A549 (cell line): ENCODE measurements around the gene ATAD1. TPM values are rescaled to one million over a fixed set of nuclear protein-coding genes. Genes with fewer than 3 reads are reported as not detected.
A peak's percentile ranks its signal among the peaks of the same experiment; 100 is the strongest.

Source experiments
- ATAC-seq, 2 experiments: fragments of 200-7000 bp in 1 of 2; fragments of >200 bp in 1 of 2; cut with Nextera tagmentation in 1 of 2; cut with Tn5 transposase in 1 of 2; 3 replicates each; pipeline versions ENCODE4 v1.8.0 to v1.9.1; 2018 to 2020; ENCODE audit warnings: mild to moderate bottlenecking in 1 of 2, moderate library complexity in 1 of 2
- CTCF ChIA-PET: fragments of 300-600 bp; sonication (Branson Sonifier 250); formaldehyde crosslinking; extraction: SDS; loops from one replicate; lab custom pipeline; 2021; ENCODE audit warnings: antibody characterized with exemption, inconsistent platforms; lab: Yijun Ruan, JAX
- POLR2A ChIA-PET: fragments of 350-600 bp; formaldehyde crosslinking; extraction: SDS; loops from one replicate; lab custom pipeline; 2021; ENCODE audit warnings: antibody characterized with exemption, inconsistent platforms; lab: Yijun Ruan, JAX
- DNase-seq, 2 experiments: peaks; one replicate each; pipeline versions ENCODE4 v3.0.0 to v3.0.0-alpha.2; 2011 to 2016; ENCODE audit warnings: low read depth in 1 of 2, low spot score in 1 of 2
- FAIRE-seq: peaks from 2 replicates; lab custom pipeline; 2011; peaks lifted over from hg19 to GRCh38; lab: Jason Lieb, UNC
- H3K27ac ChIP-seq, 2 experiments: fragments of >200 bp; sonication (Bioruptor Twin); formaldehyde crosslinking; 3 replicates each; pipeline ENCODE4 v1.5.1; 2016 to 2017
- H3K4me1 ChIP-seq: fragments of >200 bp; sonication (Bioruptor Twin); formaldehyde crosslinking; 3 replicates; pipeline ENCODE4 v1.6.1; 2016
- H3K4me2 ChIP-seq: fragments of >200 bp; sonication (Bioruptor Twin); formaldehyde crosslinking; 3 replicates; pipeline ENCODE4 v1.6.1; 2016
- H3K4me3 ChIP-seq: fragments of >200 bp; sonication (Bioruptor Twin); formaldehyde crosslinking; 3 replicates; pipeline ENCODE4 v1.5.1; 2016
- H3K9me3 ChIP-seq: fragments of >200 bp; sonication (Bioruptor Twin); formaldehyde crosslinking; 3 replicates; pipeline ENCODE4 v1.6.1; 2016
- BCL3 ChIP-seq: fragments of >200 bp; sonication (Bioruptor Twin); formaldehyde crosslinking; IDR thresholded peaks from 3 replicates; pipeline ENCODE4 v1.6.1; 2016
- CBX2 ChIP-seq: fragments of 200-600 bp; sonication (generic); IDR thresholded peaks from 2 replicates; pipeline ENCODE4 v1.6.1; 2016; ENCODE audit warnings: low read depth, mild to moderate bottlenecking, borderline replicate concordance
- CBX8 ChIP-seq: fragments of 200-600 bp; sonication (generic); IDR thresholded peaks from 2 replicates; pipeline ENCODE4 v1.6.1; 2016
- CEBPB ChIP-seq, 2 experiments: fragments of >200 bp in 1 of 2; sonication (Bioruptor Twin) in 1 of 2; formaldehyde crosslinking in 1 of 2; IDR thresholded peaks; 2 replicates each; pipeline ENCODE4 v1.6.1; 2012 to 2016
- EHF ChIP-seq: fragments of 250-450 bp; sonication (Bioruptor Pico); IDR thresholded peaks from 2 replicates; pipeline ENCODE4 v1.5.0; 2020; ENCODE audit warnings: mild to moderate bottlenecking
- EHMT2 ChIP-seq: fragments of 200-600 bp; sonication (generic); IDR thresholded peaks from 2 replicates; pipeline ENCODE4 v1.6.1; 2016; ENCODE audit warnings: antibody characterized with exemption, low read depth, mild to moderate bottlenecking, moderate library complexity
- EP300 ChIP-seq, 2 experiments: fragments of >200 bp; sonication (Bioruptor Twin); formaldehyde crosslinking; IDR thresholded peaks; 2 replicates in 1 of 2; 3 replicates in 1 of 2; pipeline ENCODE4 v1.6.1; 2016 to 2017
- FOSL2 ChIP-seq, 2 experiments: fragments of 450-650 bp in 1 of 2; fragments of >200 bp in 1 of 2; sonication (Bioruptor Twin) in 1 of 2; formaldehyde crosslinking; IDR thresholded peaks; 2 replicates each; pipeline versions ENCODE4 v1.5.0 to v1.6.1; 2016 to 2020; ENCODE audit warnings: mild to moderate bottlenecking in 1 of 2, moderate library complexity in 1 of 2
- FOXS1 ChIP-seq: fragments of 250-450 bp; sonication (Bioruptor Pico); IDR thresholded peaks from 2 replicates; pipeline ENCODE4 v1.5.0; 2020; ENCODE audit warnings: mild to moderate bottlenecking, moderate library complexity
- GATA3 ChIP-seq: IDR thresholded peaks from 2 replicates; pipeline ENCODE4 v1.6.1; 2012; ENCODE audit warnings: borderline replicate concordance
- HOXB13 ChIP-seq: fragments of 250-450 bp; sonication (Bioruptor Pico); IDR thresholded peaks from 2 replicates; pipeline ENCODE4 v1.5.0; 2020; ENCODE audit warnings: low read depth, mild to moderate bottlenecking, moderate library complexity
- HOXB5 ChIP-seq: fragments of 250-450 bp; sonication (Bioruptor Pico); IDR thresholded peaks from 2 replicates; pipeline ENCODE4 v1.5.0; 2020; ENCODE audit warnings: mild to moderate bottlenecking, moderate library complexity
- JUN ChIP-seq, 2 experiments: fragments of >200 bp; sonication (Bioruptor Twin); formaldehyde crosslinking; IDR thresholded peaks; 2 replicates in 1 of 2; 3 replicates in 1 of 2; pipeline ENCODE4 v1.6.1; 2016 to 2017
- JUNB ChIP-seq: fragments of >200 bp; sonication (Bioruptor Twin); formaldehyde crosslinking; IDR thresholded peaks from 2 replicates; pipeline ENCODE4 v1.6.1; 2016
- MAZ ChIP-seq: fragments of 150-350 bp; IDR thresholded peaks from 2 replicates; pipeline ENCODE4 v1.6.1; 2014; ENCODE audit warnings: antibody characterized with exemption, low read depth, low read length, borderline replicate concordance
- NFE2L2 ChIP-seq: fragments of 150-350 bp; conservative IDR thresholded peaks from 2 replicates; pipeline ENCODE4 v1.6.1; 2014; ENCODE audit warnings: low read length
- NPAS2 ChIP-seq: fragments of 250-450 bp; sonication (Bioruptor Pico); IDR thresholded peaks from 2 replicates; pipeline ENCODE4 v1.8.0; 2022; ENCODE audit warnings: mild to moderate bottlenecking, moderate library complexity, borderline replicate concordance
- POLR2A ChIP-seq: IDR thresholded peaks from 2 replicates; pipeline ENCODE4 v1.6.1; 2012; ENCODE audit warnings: mild to moderate bottlenecking, low read length
- RAD21 ChIP-seq, 2 experiments: fragments of >200 bp in 1 of 2; sonication (Bioruptor Twin) in 1 of 2; formaldehyde crosslinking in 1 of 2; IDR thresholded peaks in 1 of 2; conservative IDR thresholded peaks in 1 of 2; 2 replicates in 1 of 2; 3 replicates in 1 of 2; pipeline ENCODE4 v1.6.1; 2012 to 2018; ENCODE audit warnings: inconsistent platforms in 1 of 2
- RARB ChIP-seq: fragments of 250-450 bp; sonication (Bioruptor Pico); IDR thresholded peaks from 2 replicates; pipeline ENCODE4 v1.8.0; 2021; ENCODE audit warnings: mild to moderate bottlenecking, moderate library complexity
- RCOR1 ChIP-seq: fragments of 150-350 bp; IDR thresholded peaks from 2 replicates; pipeline ENCODE4 v1.6.1; 2014; ENCODE audit warnings: antibody characterized with exemption, low read length, low read depth
- RNF2 ChIP-seq: fragments of 200-600 bp; sonication (generic); IDR thresholded peaks from 2 replicates; pipeline ENCODE4 v1.6.1; 2016; ENCODE audit warnings: low read depth, mild to moderate bottlenecking, antibody characterized with exemption, moderate library complexity, borderline replicate concordance
- SMC3 ChIP-seq: fragments of >200 bp; sonication (Bioruptor Twin); formaldehyde crosslinking; IDR thresholded peaks from 3 replicates; pipeline ENCODE4 v1.6.1; 2018; ENCODE audit warnings: inconsistent platforms
- TFCP2L1 ChIP-seq: fragments of 250-450 bp; sonication (Bioruptor Pico); IDR thresholded peaks from 2 replicates; pipeline ENCODE4 v1.5.0; 2021; ENCODE audit warnings: mild to moderate bottlenecking
- ZC3H11A ChIP-seq: fragments of 450-650 bp; IDR thresholded peaks from 2 replicates; pipeline ENCODE4 v1.6.1; 2014; ENCODE audit warnings: antibody characterized with exemption, mild to moderate bottlenecking
- ZNF302 ChIP-seq: fragments of 250-450 bp; sonication (Bioruptor Pico); IDR thresholded peaks from 2 replicates; pipeline ENCODE4 v1.9.0; 2021; ENCODE audit warnings: inconsistent platforms, mild to moderate bottlenecking, moderate library complexity
- WGBS: methylation state at CpG from one replicate; pipeline ENCODE4 v1.1.6; 2017; ENCODE audit errors: missing lambda C conversion rate; 5-methylcytosine and 5-hydroxymethylcytosine counted together
- polyA plus RNA-seq, 4 experiments: library from polyadenylated mRNA; depleted of rRNA in 3 of 4; stranded (reverse); fragments of >200 nt; fragmentation: RNase III in 1 of 4; extraction: RNeasy Plus Mini Kit Qiagen cat#74134 plus additional on column Dnase treatment in 1 of 4; gene quantifications; 2 replicates in 3 of 4; 3 replicates in 1 of 4; pipeline ENCODE4 v1.2.3, GENCODE V29; 2011 to 2017
- TF ChIP-seq, protein P1 (sequence below): IDR thresholded peaks from 2 replicates; pipeline ENCODE4 v1.6.1; 2012
- TF ChIP-seq, protein P2 (sequence below): IDR thresholded peaks from 2 replicates; pipeline ENCODE4 v1.6.1; 2012; ENCODE audit warnings: low read depth, borderline replicate concordance

Gene ATAD1
- polyA plus RNA-seq, 2 of the 4 experiments (the other 2 are of a cell fraction) = 32.3 to 94.8 TPM

GRCh38 chr10:87861566-87861952 lies 43.5 kb upstream of the ATAD1 start:
- ChIA-PET POLR2A (interaction anchor here (0.6 to 6.1 kb wide), 10 partner anchors 11 to 791 kb away, joined by 3 to 83 read pairs (median 12); partner anchors contain the start of gene ATAD1), CTCF (interaction anchor here (0.8 to 5.6 kb wide), 12 partner anchors 9 to 691 kb away, joined by 3 to 38 read pairs (median 4); no protein-coding TSS in a partner anchor)
- DNase-seq = no peak
- Histone ChIP-seq H3K9me3 (no peaks in the 10 kb centered on the region), H3K27ac (peak overlapping the region; percentile 96 to 99), H3K4me2 (peak overlapping the region; percentile 94), H3K4me3 (peak overlapping the region; percentile 78), H3K4me1 (peaks cover 5% of the 10 kb centered on the region; the same call in 1 of the 3 replicates)
- TF ChIP-seq NFE2L2 = no peak
- TF ChIP-seq RARB (CRISPR knock-in tag) = no peak
- no peak for TF ChIP-seq EHMT2
- TF ChIP-seq RCOR1 = no peak
- no peak for TF ChIP-seq JUNB
- no peak for TF ChIP-seq RNF2
- TF ChIP-seq, protein P1, sequence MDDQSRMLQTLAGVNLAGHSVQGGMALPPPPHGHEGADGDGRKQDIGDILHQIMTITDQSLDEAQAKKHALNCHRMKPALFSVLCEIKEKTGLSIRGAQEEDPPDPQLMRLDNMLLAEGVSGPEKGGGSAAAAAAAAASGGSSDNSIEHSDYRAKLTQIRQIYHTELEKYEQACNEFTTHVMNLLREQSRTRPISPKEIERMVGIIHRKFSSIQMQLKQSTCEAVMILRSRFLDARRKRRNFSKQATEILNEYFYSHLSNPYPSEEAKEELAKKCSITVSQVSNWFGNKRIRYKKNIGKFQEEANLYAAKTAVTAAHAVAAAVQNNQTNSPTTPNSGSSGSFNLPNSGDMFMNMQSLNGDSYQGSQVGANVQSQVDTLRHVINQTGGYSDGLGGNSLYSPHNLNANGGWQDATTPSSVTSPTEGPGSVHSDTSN = no peak
- TF ChIP-seq, protein P2, sequence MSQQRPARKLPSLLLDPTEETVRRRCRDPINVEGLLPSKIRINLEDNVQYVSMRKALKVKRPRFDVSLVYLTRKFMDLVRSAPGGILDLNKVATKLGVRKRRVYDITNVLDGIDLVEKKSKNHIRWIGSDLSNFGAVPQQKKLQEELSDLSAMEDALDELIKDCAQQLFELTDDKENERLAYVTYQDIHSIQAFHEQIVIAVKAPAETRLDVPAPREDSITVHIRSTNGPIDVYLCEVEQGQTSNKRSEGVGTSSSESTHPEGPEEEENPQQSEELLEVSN = no peak
- TF ChIP-seq RAD21 (conservative IDR thresholded peaks at IDR 0.05 in 1 of 2, IDR thresholded peaks at IDR 0.05 in 1 of 2) = no peak
- no peak for TF ChIP-seq NPAS2 (CRISPR knock-in tag)
- TF ChIP-seq JUN (IDR thresholded peaks at IDR 0.05) = no peak
- TF ChIP-seq EP300 (IDR thresholded peaks at IDR 0.05) = no peak
- TF ChIP-seq MAZ = no peak
- TF ChIP-seq ZC3H11A = no peak
- TF ChIP-seq FOXS1 (CRISPR knock-in tag) = no peak
- no peak for TF ChIP-seq GATA3
- no peak for TF ChIP-seq CBX8
- no peak for TF ChIP-seq FOSL2 (IDR thresholded peaks at IDR 0.05)
- no peak for TF ChIP-seq FOSL2 (CRISPR knock-in tag; IDR thresholded peaks at IDR 0.05)
- no peak for TF ChIP-seq ZNF302 (CRISPR knock-in tag)
- FAIRE-seq = no peak
- WGBS = 74% methylated on average over 16 of the region's 16 CpGs
- no peak for ATAC-seq

DNA sequence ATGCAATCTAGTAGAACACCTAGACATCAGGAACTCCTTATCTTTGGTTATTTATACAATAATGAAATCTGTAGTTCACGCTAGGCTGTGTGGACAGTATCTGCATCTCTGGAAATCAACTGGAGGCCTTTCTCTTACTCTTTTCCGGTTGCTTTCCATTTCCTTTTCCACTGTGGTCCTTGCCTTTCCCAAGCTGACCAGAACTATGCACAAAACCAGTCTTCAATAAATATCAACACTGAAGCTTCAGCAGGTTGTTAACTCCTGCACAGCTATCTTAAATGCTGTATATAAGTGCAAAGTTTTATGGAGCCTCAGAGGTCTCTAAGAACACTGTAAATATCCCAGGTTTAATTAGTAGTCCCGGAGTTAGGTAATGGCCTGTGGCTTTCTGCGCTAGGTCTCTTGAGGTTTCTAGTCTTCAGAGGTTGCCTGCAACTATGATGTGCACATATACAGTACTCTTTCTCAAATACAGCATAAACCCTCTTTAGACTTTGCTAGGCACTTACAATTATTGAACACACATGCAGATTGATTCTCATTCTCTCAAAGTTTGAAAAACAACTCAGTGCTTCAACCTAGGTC lies 42.9 kb upstream of the ATAD1 start:
- Histone ChIP-seq H3K4me3 (no peak overlapping the region), H3K4me2 (no peak overlapping the region), H3K9me3 (no peaks in the 10 kb centered on the region), H3K27ac (no peak overlapping the region; a peak in 2 of 6 replicates), H3K4me1 (peaks cover 5% of the 10 kb centered on the region; the same call in 1 of the 3 replicates)
- WGBS = 97% methylated on average over 4 of the region's 4 CpGs
- ChIA-PET POLR2A (interaction anchor here (0.6 to 6.1 kb wide), 7 partner anchors 10 to 792 kb away, joined by 3 to 83 read pairs (median 15); partner anchors contain the start of gene ATAD1), CTCF (interaction anchor here (0.8 to 5.6 kb wide), 11 partner anchors 10 to 691 kb away, joined by 3 to 38 read pairs (median 5); no protein-coding TSS in a partner anchor)
- FAIRE-seq = no peak
- ATAC-seq = no peak
- no peak for DNase-seq
- TF ChIP-seq FOXS1 (CRISPR knock-in tag) (no peak), TFCP2L1 (no peak), NFE2L2 (no peak), EHF (CRISPR knock-in tag) (no peak), CBX2 (no peak), BCL3 (no peak), CBX8 (no peak), POLR2A (no peak), CEBPB (IDR thresholded peaks at IDR 0.05) (no peak), SMC3 (no peak), HOXB13 (no peak), HOXB5 (no peak), FOSL2 (IDR thresholded peaks at IDR 0.05) (no peak), FOSL2 (CRISPR knock-in tag; IDR thresholded peaks at IDR 0.05) (no peak)
- TF ChIP-seq, protein P1 = no peak
